Keratinocyte (primary cell): ENCODE measurements around the gene MTHFD2L. TPM values are rescaled to one million over a fixed set of nuclear protein-coding genes. Genes with fewer than 3 reads are reported as not detected.
A peak's percentile ranks its signal among the peaks of the same experiment; 100 is the strongest.

Experiments
- DNase-seq: peaks from one replicate; pipeline ENCODE4 v3.0.0-alpha.2; 2011; ENCODE audit warnings: low read depth, missing footprints, low spot score
- FAIRE-seq: peaks from 2 replicates; lab custom pipeline; 2011; peaks lifted over from hg19 to GRCh38; lab: Jason Lieb, UNC
- H2AFZ ChIP-seq: 2 replicates; pipeline ENCODE4 v1.6.0; 2012; ENCODE audit warnings: low read length, control low read depth, inconsistent platforms; ENCODE audit not compliant: control insufficient read depth
- H3K27ac ChIP-seq: 2 replicates; pipeline ENCODE4 v1.5.1; 2011; ENCODE audit warnings: low read length; ENCODE audit not compliant: control insufficient read depth, insufficient read depth
- H3K27me3 ChIP-seq: 3 replicates; pipeline ENCODE4 v1.6.0; 2011; ENCODE audit warnings: low read length; ENCODE audit not compliant: control insufficient read depth, insufficient read depth; ENCODE audit errors: extremely low read depth
- H3K36me3 ChIP-seq, 2 experiments: 2 replicates in 1 of 2; 3 replicates in 1 of 2; pipeline ENCODE4 v1.5.1; 2011; ENCODE audit warnings: low read length in 2 of 2, mild to moderate bottlenecking in 1 of 2; ENCODE audit not compliant: control insufficient read depth in 2 of 2, insufficient read depth in 2 of 2; ENCODE audit errors: extremely low read depth in 1 of 2
- H3K4me1 ChIP-seq: 3 replicates; pipeline ENCODE4 v1.5.1; 2011; ENCODE audit warnings: low read length; ENCODE audit not compliant: control insufficient read depth, insufficient read depth; ENCODE audit errors: extremely low read depth
- H3K4me2 ChIP-seq: 3 replicates; pipeline ENCODE4 v1.6.0; 2011; ENCODE audit warnings: low read depth, low read length; ENCODE audit not compliant: control insufficient read depth, insufficient read depth; ENCODE audit errors: extremely low read depth
- H3K4me3 ChIP-seq, 3 experiments: fragments of 200-600 bp in 1 of 3; sonication (generic) in 1 of 3; 2 replicates in 2 of 3; 3 replicates in 1 of 3; pipeline ENCODE4 v1.5.1; 2011 to 2016; ENCODE audit warnings: low read length in 3 of 3, mild to moderate bottlenecking in 3 of 3, control low read depth in 2 of 3, inconsistent platforms in 1 of 3, low read depth in 1 of 3, mixed read lengths in 1 of 3, mixed run types in 1 of 3, moderate library complexity in 1 of 3; ENCODE audit not compliant: control insufficient read depth in 2 of 3, insufficient read depth in 2 of 3; ENCODE audit errors: extremely low read depth in 1 of 3
- H3K79me2 ChIP-seq: 2 replicates; pipeline ENCODE4 v1.6.0; 2012; ENCODE audit warnings: low read length; ENCODE audit not compliant: control insufficient read depth, insufficient read depth
- H3K9ac ChIP-seq: 3 replicates; pipeline ENCODE4 v1.6.0; 2011; ENCODE audit warnings: low read length; ENCODE audit not compliant: control insufficient read depth, insufficient read depth; ENCODE audit errors: extremely low read depth
- H3K9me1 ChIP-seq: 3 replicates; pipeline ENCODE4 v1.6.0; 2011; ENCODE audit warnings: low read length; ENCODE audit not compliant: control insufficient read depth, insufficient read depth; ENCODE audit errors: extremely low read depth
- H3K9me3 ChIP-seq: 2 replicates; pipeline ENCODE4 v1.5.1; 2012; ENCODE audit warnings: low read depth, low read length; ENCODE audit not compliant: control insufficient read depth
- H4K20me1 ChIP-seq: 3 replicates; pipeline ENCODE4 v1.6.0; 2011; ENCODE audit warnings: low read length; ENCODE audit not compliant: control insufficient read depth, insufficient read depth; ENCODE audit errors: extremely low read depth
- EZH2 ChIP-seq: IDR thresholded peaks from one replicate; pipeline ENCODE4 v1.6.1; 2012; ENCODE audit warnings: inconsistent platforms, mild to moderate bottlenecking, low read length, moderate library complexity
- dilution Hi-C: fragments of 300-500 bp; cut with MboI; formaldehyde crosslinking; loops from one replicate; pipeline ENCODE4 v1.7.0; 2020; ENCODE audit warnings: low sequenced_read_pairs; ENCODE audit not compliant: extremely low pct_ligation_motif_present
- polyA plus RNA-seq, 5 experiments: library from polyadenylated mRNA; depleted of rRNA in 3 of 5; stranded (reverse) in 3 of 5; stranded (forward) in 1 of 5; unstranded in 1 of 5; fragments of >200 nt; gene quantifications; 1 replicate in 1 of 5; 2 replicates in 3 of 5; 3 replicates in 1 of 5; pipeline versions ENCODE4 v1.2.1 to v1.2.3, GENCODE V29; 2011 to 2012; ENCODE audit warnings: missing spikeins in 2 of 5, low read depth in 1 of 5, low replicate concordance in 1 of 5
- TF ChIP-seq, protein P1 (sequence below), 3 experiments: IDR thresholded peaks in 1 of 3; conservative IDR thresholded peaks in 1 of 3; optimal IDR thresholded peaks in 1 of 3; 2 replicates in 2 of 3; 3 replicates in 1 of 3; pipeline versions ENCODE3 to v1.5.1; 2011; ENCODE audit warnings: low read length in 3 of 3, mild to moderate bottlenecking in 3 of 3, moderate library complexity in 2 of 3, control low read depth in 1 of 3, inconsistent platforms in 1 of 3; ENCODE audit not compliant: insufficient read depth in 2 of 3; ENCODE audit errors: extremely low read depth in 1 of 3

MTHFD2L gene
- polyA plus RNA-seq, 1 donor (not counting 4 experiments of a cell fraction or from before 2014, with no cell fraction given), result 30.4 TPM

GRCh38 chr4:74282926-74283325 is 125.0 kb downstream of the MTHFD2L start:
- no peaks in the 10 kb centered on the region for H3K9me1 ChIP-seq
- peak overlapping the region; percentile 50 for H3K27ac ChIP-seq
- no peak overlapping the region for H2AFZ ChIP-seq
- no peaks in the 10 kb centered on the region for H3K27me3 ChIP-seq
- peak overlapping the region; percentile 81 for H3K4me2 ChIP-seq
- H3K36me3 ChIP-seq, result no peaks in the 10 kb centered on the region
- dilution Hi-C loops, result no loop called here
- H4K20me1 ChIP-seq, result no peaks in the 10 kb centered on the region
- H3K9ac ChIP-seq, result no peak overlapping the region
- no peak overlapping the region for H3K4me3 ChIP-seq
- FAIRE-seq (peak; percentile 90), DNase-seq (no peak)
- H3K4me1 ChIP-seq, result peaks cover 36% of the 10 kb centered on the region
- no peak for TF ChIP-seq EZH2
- TF ChIP-seq, protein P1, sequence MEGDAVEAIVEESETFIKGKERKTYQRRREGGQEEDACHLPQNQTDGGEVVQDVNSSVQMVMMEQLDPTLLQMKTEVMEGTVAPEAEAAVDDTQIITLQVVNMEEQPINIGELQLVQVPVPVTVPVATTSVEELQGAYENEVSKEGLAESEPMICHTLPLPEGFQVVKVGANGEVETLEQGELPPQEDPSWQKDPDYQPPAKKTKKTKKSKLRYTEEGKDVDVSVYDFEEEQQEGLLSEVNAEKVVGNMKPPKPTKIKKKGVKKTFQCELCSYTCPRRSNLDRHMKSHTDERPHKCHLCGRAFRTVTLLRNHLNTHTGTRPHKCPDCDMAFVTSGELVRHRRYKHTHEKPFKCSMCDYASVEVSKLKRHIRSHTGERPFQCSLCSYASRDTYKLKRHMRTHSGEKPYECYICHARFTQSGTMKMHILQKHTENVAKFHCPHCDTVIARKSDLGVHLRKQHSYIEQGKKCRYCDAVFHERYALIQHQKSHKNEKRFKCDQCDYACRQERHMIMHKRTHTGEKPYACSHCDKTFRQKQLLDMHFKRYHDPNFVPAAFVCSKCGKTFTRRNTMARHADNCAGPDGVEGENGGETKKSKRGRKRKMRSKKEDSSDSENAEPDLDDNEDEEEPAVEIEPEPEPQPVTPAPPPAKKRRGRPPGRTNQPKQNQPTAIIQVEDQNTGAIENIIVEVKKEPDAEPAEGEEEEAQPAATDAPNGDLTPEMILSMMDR (optimal IDR thresholded peaks at IDR 0.05 in 1 of 3, IDR thresholded peaks at IDR 0.05 in 1 of 3, conservative IDR thresholded peaks at IDR 0.05 in 1 of 3; ENCODE audit: extremely low read depth in 1 of 3, insufficient read depth in 2 of 3, low read length in 3 of 3), result no peak
- no peaks in the 10 kb centered on the region for H3K79me2 ChIP-seq
- no peaks in the 10 kb centered on the region for H3K9me3 ChIP-seq

- H3K79me2 ChIP-seq, result no peaks in the 10 kb centered on the region
- dilution Hi-C loops, result no loop called here
- H4K20me1 ChIP-seq, result no peaks in the 10 kb centered on the region
- peak; percentile 83 for DNase-seq
- TF ChIP-seq EZH2, result no peak
- TF ChIP-seq, protein P1 (optimal IDR thresholded peaks at IDR 0.05 in 1 of 3, IDR thresholded peaks at IDR 0.05 in 1 of 3, conservative IDR thresholded peaks at IDR 0.05 in 1 of 3; ENCODE audit: extremely low read depth in 1 of 3, insufficient read depth in 2 of 3, low read length in 3 of 3), result no peak
- H3K4me2 ChIP-seq, result peak overlapping the region; percentile 81
- no peaks in the 10 kb centered on the region for H3K27me3 ChIP-seq
- H3K4me1 ChIP-seq, result peaks cover 33% of the 10 kb centered on the region
- H2AFZ ChIP-seq, result no peak overlapping the region
- FAIRE-seq, result peak; percentile 99
- no peak overlapping the region for H3K9ac ChIP-seq
- peak overlapping the region; percentile 50 for H3K27ac ChIP-seq
- no peaks in the 10 kb centered on the region for H3K9me1 ChIP-seq
- no peaks in the 10 kb centered on the region for H3K9me3 ChIP-seq
- no peaks in the 10 kb centered on the region for H3K36me3 ChIP-seq
- H3K4me3 ChIP-seq, result peak overlapping the region in 2 of 3 experiments; percentile 9 to 43
These were observed 125.7 kb downstream of the MTHFD2L start for GRCh38 chr4:74283614-74284013.
